AG09309 (cell line): ENCODE results near the gene FAM53A.

Source experiments
- DNase-seq: peaks from one replicate; pipeline ENCODE4 v3.0.0-alpha.2; 2010; ENCODE audit warnings: low read depth
- H3K4me3 ChIP-seq: 2 replicates; pipeline ENCODE4 v1.5.1; 2011; ENCODE audit warnings: mild to moderate bottlenecking, low read depth, low read length, moderate library complexity; ENCODE audit not compliant: control insufficient read depth
- TF ChIP-seq, protein P1 (sequence below): IDR thresholded peaks from 2 replicates; pipeline ENCODE4 v1.5.1; 2011; ENCODE audit warnings: mild to moderate bottlenecking, low read depth, low read length, inconsistent platforms; ENCODE audit not compliant: insufficient read depth, control insufficient read depth; ENCODE audit errors: missing control alignments

The FAM53A gene

DNA sequence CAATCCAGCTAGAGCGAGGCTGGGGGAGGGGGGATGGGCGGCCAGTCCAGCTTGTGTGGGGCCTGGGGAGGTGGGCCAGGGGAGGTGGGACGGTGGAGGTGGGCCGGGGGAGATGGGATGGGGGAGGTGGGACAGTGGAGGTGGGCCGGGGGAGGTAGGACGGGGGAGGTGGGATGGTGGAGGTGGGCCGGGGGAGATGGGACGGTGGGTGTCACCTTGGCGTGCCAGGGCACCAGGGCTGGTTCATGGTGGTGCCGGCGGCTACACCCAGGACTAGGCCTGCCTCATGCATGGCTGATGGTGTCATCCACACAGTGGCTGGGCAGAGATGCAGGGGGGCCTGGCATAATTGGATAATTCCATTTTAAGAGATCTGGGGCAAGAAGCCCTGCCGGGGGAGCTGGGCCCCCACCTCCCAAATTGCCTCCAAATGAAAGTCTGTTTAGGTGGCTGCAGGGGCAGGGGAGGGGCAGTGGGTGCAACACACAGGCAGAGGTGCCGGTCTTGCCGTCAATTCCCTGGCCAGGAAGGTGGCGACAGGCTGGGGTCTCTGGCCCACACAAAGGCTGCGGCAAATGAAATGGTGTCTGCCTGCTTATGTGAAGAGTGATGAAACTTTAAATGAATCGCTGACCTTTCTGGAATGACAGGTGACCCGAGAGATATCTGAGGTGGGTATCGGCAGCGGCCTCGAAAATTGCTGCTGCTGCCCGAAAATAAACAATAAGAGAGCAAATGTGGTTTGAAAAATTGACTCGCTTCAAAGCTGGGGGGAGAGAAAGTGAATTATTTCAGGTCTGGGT is 82.1 kb downstream of the FAM53A start:
- TF ChIP-seq, protein P1, sequence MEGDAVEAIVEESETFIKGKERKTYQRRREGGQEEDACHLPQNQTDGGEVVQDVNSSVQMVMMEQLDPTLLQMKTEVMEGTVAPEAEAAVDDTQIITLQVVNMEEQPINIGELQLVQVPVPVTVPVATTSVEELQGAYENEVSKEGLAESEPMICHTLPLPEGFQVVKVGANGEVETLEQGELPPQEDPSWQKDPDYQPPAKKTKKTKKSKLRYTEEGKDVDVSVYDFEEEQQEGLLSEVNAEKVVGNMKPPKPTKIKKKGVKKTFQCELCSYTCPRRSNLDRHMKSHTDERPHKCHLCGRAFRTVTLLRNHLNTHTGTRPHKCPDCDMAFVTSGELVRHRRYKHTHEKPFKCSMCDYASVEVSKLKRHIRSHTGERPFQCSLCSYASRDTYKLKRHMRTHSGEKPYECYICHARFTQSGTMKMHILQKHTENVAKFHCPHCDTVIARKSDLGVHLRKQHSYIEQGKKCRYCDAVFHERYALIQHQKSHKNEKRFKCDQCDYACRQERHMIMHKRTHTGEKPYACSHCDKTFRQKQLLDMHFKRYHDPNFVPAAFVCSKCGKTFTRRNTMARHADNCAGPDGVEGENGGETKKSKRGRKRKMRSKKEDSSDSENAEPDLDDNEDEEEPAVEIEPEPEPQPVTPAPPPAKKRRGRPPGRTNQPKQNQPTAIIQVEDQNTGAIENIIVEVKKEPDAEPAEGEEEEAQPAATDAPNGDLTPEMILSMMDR, result no peak
- no peak for DNase-seq
- H3K4me3 ChIP-seq, result no peak overlapping the region

DNA sequence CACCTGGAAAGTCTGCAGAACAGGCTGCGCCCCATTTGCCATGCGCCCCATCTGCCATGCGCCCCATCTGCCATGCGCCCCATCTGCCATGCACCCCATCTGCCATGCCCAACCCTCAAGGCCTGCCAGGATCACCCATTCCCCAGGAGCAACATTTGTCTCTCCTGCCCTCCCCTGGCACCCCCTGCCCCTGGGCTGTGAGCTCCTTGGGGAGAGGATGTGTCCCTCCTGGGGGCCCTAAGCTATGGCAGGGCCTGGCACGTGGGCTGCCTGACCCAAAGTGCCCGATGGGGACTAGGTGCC is 82.6 kb downstream of the FAM53A start:
- no peak for DNase-seq
- no peak overlapping the region for H3K4me3 ChIP-seq
- TF ChIP-seq, protein P1, result no peak

DNA sequence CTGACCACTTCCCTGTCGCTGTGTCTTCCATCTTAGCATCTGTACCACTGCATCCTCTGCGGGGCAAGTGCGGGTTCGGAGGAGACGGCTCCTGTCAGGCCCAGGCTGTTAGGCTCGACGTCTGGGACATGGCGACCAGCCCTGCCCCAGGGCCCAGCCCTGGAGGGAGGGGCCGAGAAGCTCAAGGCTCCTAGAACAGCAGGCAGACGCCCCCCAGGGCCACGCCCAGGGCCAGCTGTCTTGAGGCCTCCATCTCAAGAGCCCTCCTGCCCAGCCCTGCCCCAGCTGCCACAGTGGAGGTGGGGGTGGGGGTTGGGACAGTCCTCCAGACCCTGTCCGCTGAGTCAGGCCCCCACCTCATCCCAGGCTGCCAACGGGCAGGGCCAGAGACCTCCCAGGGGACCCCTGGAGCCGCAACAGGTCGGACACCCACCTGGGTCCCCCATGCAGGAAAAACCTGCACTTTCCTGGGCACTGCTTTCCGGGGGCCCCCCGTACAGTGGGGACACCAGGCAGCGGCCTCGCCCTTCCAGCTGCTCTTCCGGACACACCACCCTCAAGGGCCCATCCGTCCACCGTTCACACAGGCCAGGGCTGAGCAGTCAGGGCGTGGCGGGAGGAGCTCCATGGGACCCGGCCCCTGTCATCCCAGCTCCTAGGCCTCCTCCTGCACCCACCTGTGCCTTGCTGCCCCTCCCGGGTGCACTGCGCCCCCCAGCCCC is 83.1 kb downstream of the FAM53A start:
- no peak overlapping the region for H3K4me3 ChIP-seq
- no peak for DNase-seq
- TF ChIP-seq, protein P1, result no peak

DNA sequence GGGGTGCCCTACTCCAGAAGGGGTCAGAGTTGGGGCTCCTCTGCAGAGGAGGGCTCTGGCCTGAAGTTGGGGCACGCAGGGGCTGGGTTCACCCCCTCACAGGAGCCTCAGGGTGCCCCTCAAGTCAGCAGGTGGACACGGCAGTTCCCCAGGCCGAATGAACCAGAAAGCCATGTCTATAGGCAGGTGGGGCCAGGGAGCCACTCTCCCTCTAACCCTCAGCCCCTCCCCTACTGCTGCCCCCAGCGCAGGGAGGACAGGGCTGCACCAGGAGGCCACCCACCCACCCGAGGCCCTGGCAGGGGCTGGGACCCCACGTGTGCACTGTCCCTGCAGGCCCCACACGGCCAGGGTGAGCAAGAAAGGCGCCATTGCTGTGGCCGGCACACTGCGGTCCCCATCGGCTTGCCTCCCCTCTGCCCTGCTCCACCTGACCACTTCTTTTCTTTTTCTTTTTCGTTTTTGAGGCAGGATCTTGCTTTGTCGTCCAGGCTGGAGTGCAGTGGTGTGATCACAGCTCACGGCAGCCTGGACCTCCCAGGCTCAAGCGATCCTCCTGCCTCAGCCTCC is 83.8 kb downstream of the FAM53A start:
- TF ChIP-seq, protein P1, result no peak

DNA sequence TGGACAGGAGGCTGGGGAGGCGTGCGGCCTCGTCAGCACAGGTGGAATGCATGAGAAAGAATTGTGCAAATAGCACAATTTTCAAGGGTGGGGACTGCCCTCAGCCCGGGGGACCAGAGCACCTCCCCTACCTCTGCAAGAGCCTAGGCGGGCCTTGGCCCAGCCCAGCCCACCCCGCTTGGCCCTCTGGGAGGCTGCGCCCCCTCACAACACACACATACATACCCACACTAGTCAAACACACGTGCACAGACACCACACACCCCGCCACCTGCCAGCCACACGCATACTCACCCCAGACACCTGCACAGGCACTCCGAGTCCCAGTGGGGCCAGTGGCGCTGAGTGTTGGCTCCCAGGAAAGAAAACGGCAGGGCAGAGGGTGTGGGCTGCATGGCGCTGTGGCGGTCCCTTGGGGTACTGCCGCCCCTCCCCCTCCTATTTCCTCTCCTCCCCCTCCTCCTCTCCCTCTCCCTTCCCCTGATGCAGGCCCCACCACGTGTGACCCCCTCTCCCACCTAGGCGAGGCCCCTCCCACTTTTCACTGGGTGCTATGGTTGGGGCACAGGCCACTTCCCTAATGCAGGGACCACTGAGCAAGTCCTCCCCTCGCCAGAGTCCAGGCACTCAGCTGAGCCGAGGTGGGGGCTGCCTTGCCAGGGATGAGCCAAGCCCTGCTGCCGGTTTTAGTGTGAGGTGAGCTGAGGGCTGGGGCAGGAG is 84.5 kb downstream of the FAM53A start:
- DNase-seq, result no peak

More for the DNA sequence above, 83.8 kb downstream of the FAM53A start:
- no peak overlapping the region for H3K4me3 ChIP-seq
- DNase-seq, result no peak

DNA sequence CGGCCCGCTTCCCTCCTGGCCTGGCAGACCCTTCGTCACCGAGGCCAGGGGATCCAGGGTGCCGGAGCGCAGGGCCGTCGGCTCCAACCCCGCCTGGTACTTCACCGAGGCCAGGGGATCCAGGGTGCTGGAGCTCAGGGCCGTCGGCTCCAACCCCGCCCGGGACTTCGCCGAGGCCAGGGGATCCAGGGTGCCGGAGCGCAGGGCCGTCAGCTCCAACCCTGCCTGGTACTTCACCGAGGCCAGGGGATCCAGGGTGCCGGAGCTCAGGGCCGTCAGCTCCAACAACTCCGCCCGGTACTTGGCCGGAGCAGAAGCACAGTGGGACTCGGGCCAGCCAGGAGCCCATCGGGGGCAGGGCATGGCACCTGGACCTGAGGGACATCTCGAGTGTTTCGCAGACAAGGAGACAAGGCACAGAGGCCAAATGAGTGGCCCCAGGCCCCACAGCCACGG is 85.1 kb downstream of the FAM53A start:
- no peak for DNase-seq
- H3K4me3 ChIP-seq, result no peak overlapping the region
- TF ChIP-seq, protein P1, result no peak

More for the DNA sequence above, 84.5 kb downstream of the FAM53A start:
- TF ChIP-seq, protein P1, result no peak
- H3K4me3 ChIP-seq, result no peak overlapping the region
